H9 (cell line): ENCODE measurements around the gene MX1. TPM values are rescaled to one million over a fixed set of nuclear protein-coding genes. Genes with fewer than 3 reads are reported as not detected.

ENCODE experiments used
- DNase-seq: peaks from one replicate; pipeline ENCODE4 v3.0.0-alpha.2; 2017
- H2AFZ ChIP-seq: one replicate; pipeline ENCODE4 v1.6.1; 2013; ENCODE audit warnings: mild to moderate bottlenecking, low read length, control low read depth, moderate library complexity
- H2AK5ac ChIP-seq: 2 replicates; pipeline ENCODE4 v1.6.1; 2013; ENCODE audit warnings: low read length, control low read depth, mixed read lengths; ENCODE audit not compliant: insufficient read length
- H2BK120ac ChIP-seq: one replicate; pipeline ENCODE4 v1.6.1; 2013; ENCODE audit warnings: low read depth, mild to moderate bottlenecking, low read length, control low read depth, inconsistent platforms; ENCODE audit not compliant: poor library complexity, severe bottlenecking
- H2BK12ac ChIP-seq: 2 replicates; pipeline ENCODE4 v1.6.1; 2013; ENCODE audit warnings: low read length, control low read depth, mixed read lengths, low read depth; ENCODE audit not compliant: insufficient read length
- H2BK15ac ChIP-seq: 2 replicates; pipeline ENCODE4 v1.6.1; 2013; ENCODE audit warnings: low read depth, low read length, control low read depth
- H2BK20ac ChIP-seq: one replicate; pipeline ENCODE4 v1.6.1; 2013; ENCODE audit warnings: low read depth, mild to moderate bottlenecking, low read length, control low read depth, inconsistent platforms; ENCODE audit not compliant: poor library complexity, severe bottlenecking
- H2BK5ac ChIP-seq: 2 replicates; pipeline ENCODE4 v1.6.1; 2013; ENCODE audit warnings: low read length, control low read depth, mixed read lengths; ENCODE audit not compliant: insufficient read length
- H3K14ac ChIP-seq: 2 replicates; pipeline ENCODE4 v1.6.1; 2013; ENCODE audit warnings: low read length, control low read depth; ENCODE audit not compliant: insufficient read depth
- H3K18ac ChIP-seq: 2 replicates; pipeline ENCODE4 v1.6.1; 2013; ENCODE audit warnings: low read depth, mild to moderate bottlenecking, mixed read lengths, low read length, control low read depth; ENCODE audit not compliant: insufficient read length
- H3K23ac ChIP-seq: 2 replicates; pipeline ENCODE4 v1.6.1; 2013; ENCODE audit warnings: low read length, control low read depth, mixed read lengths, low read depth; ENCODE audit not compliant: insufficient read length
- H3K23me2 ChIP-seq: 2 replicates; pipeline ENCODE4 v1.6.1; 2013; ENCODE audit warnings: low read depth, mild to moderate bottlenecking, mixed read lengths, low read length, control low read depth; ENCODE audit not compliant: insufficient read length, poor library complexity, severe bottlenecking
- H3K27ac ChIP-seq: 2 replicates; pipeline ENCODE4 v1.5.1; 2013; ENCODE audit warnings: low read length, control low read depth, mixed read lengths, low read depth; ENCODE audit not compliant: insufficient read length
- H3K27me3 ChIP-seq: 2 replicates; pipeline ENCODE4 v1.6.1; 2013; ENCODE audit warnings: low read length, control low read depth, inconsistent platforms; ENCODE audit not compliant: insufficient read depth
- H3K4ac ChIP-seq: 2 replicates; pipeline ENCODE4 v1.6.1; 2013; ENCODE audit warnings: low read depth, mild to moderate bottlenecking, control low read depth, inconsistent platforms, low read length, moderate library complexity
- H3K4me1 ChIP-seq: 2 replicates; pipeline ENCODE4 v1.6.1; 2013; ENCODE audit warnings: low read length, control low read depth, inconsistent platforms; ENCODE audit not compliant: insufficient read depth
- H3K4me2 ChIP-seq: 2 replicates; pipeline ENCODE4 v1.6.1; 2013; ENCODE audit warnings: low read length, control low read depth, mixed read lengths; ENCODE audit not compliant: insufficient read length, insufficient read depth
- H3K56ac ChIP-seq: 2 replicates; pipeline ENCODE4 v1.6.1; 2013; ENCODE audit warnings: low read depth, mild to moderate bottlenecking, mixed read lengths, low read length, control low read depth; ENCODE audit not compliant: insufficient read length
- H3K79me1 ChIP-seq: 2 replicates; pipeline ENCODE4 v1.6.1; 2013; ENCODE audit warnings: low read depth, mild to moderate bottlenecking, moderate library complexity, low read length, control low read depth, inconsistent platforms; ENCODE audit not compliant: insufficient read depth, poor library complexity, severe bottlenecking
- H3K79me2 ChIP-seq: 2 replicates; pipeline ENCODE4 v1.6.1; 2013; ENCODE audit warnings: low read length, control low read depth, inconsistent platforms; ENCODE audit not compliant: insufficient read depth
- H3K9ac ChIP-seq: 2 replicates; pipeline ENCODE4 v1.6.1; 2013; ENCODE audit warnings: low read length, control low read depth, mixed read lengths; ENCODE audit not compliant: insufficient read length; ENCODE audit errors: extremely low read depth
- H3K9me3 ChIP-seq: one replicate; pipeline ENCODE4 v1.6.1; 2013; ENCODE audit warnings: low read depth, low read length, inconsistent platforms; ENCODE audit not compliant: control insufficient read depth
- H3T11ph ChIP-seq: one replicate; pipeline ENCODE4 v1.6.1; 2013; ENCODE audit warnings: mild to moderate bottlenecking, low read length, control low read depth, inconsistent platforms
- H4K20me1 ChIP-seq: one replicate; pipeline ENCODE4 v1.6.1; 2013; ENCODE audit not compliant: control insufficient read depth, insufficient read length, insufficient read depth
- H4K5ac ChIP-seq: 2 replicates; pipeline ENCODE4 v1.6.1; 2013; ENCODE audit warnings: low read depth, mild to moderate bottlenecking, mixed read lengths, low read length, control low read depth; ENCODE audit not compliant: insufficient read length
- H4K8ac ChIP-seq: replicated peaks from 2 replicates; pipeline ENCODE4 v1.6.1; 2013; ENCODE audit warnings: low read length, control low read depth, mixed read lengths, low read depth; ENCODE audit not compliant: insufficient read length
- H4K91ac ChIP-seq: 2 replicates; pipeline ENCODE4 v1.6.1; 2013; ENCODE audit warnings: low read depth, mild to moderate bottlenecking, moderate library complexity, mixed read lengths, low read length, control low read depth; ENCODE audit not compliant: insufficient read length
- H3K27ac Mint-ChIP-seq, 3 experiments: 2 replicates in 2 of 3; 3 replicates in 1 of 3; pipeline ENCODE4 v1.8.0; 2020 to 2021; ENCODE audit warnings: mixed read lengths in 3 of 3, mild to moderate bottlenecking in 1 of 3, moderate library complexity in 1 of 3
- H3K27me3 Mint-ChIP-seq: 2 replicates; pipeline ENCODE4 v1.8.0; 2021; ENCODE audit warnings: low read depth, mild to moderate bottlenecking, moderate library complexity, mixed read lengths
- H3K36me3 Mint-ChIP-seq, 3 experiments: 2 replicates in 2 of 3; 3 replicates in 1 of 3; pipeline ENCODE4 v1.8.0; 2020 to 2021; ENCODE audit warnings: low read depth in 3 of 3, mixed read lengths in 3 of 3; ENCODE audit not compliant: insufficient read depth in 1 of 3
- H3K4me1 Mint-ChIP-seq, 2 experiments: 2 replicates each; pipeline ENCODE4 v1.8.0; 2020; ENCODE audit warnings: mixed read lengths in 2 of 2
- H3K4me3 Mint-ChIP-seq, 2 experiments: 2 replicates in 1 of 2; 3 replicates in 1 of 2; pipeline ENCODE4 v1.8.0; 2020 to 2021; ENCODE audit warnings: mild to moderate bottlenecking in 2 of 2, mixed read lengths in 2 of 2, moderate library complexity in 1 of 2
- H3K9me3 Mint-ChIP-seq, 2 experiments: 2 replicates in 1 of 2; 3 replicates in 1 of 2; pipeline ENCODE4 v1.8.0; 2020; ENCODE audit warnings: mild to moderate bottlenecking in 2 of 2, mixed read lengths in 2 of 2, moderate library complexity in 1 of 2
- CTCF ChIP-seq: fragments of 200-600 bp; sonication (generic); conservative IDR thresholded peaks from 3 replicates; pipeline ENCODE4 v1.8.0; 2021; ENCODE audit warnings: antibody characterized with exemption, mild to moderate bottlenecking
- whole genome bisulfite sequencing: extraction: QIAGEN DNeasy Blood & Tissue Kit; methylation state at CpG from one replicate; pipeline ENCODE4 v1.1.7; 2013; ENCODE audit warnings: missing lambda C conversion rate, low lambda C conversion rate, mixed read lengths; ENCODE audit not compliant: insufficient read length; ENCODE audit errors: extremely low coverage; 5-methylcytosine and 5-hydroxymethylcytosine counted together
- total RNA-seq: library from RNA; stranded (reverse); gene quantifications from 2 replicates; pipeline ENCODE4 v1.2.1, GENCODE V29; 2021

The MX1 gene
- total RNA-seq, 1 experiment from 2014 or later = 6.3 TPM

- no peak for TF ChIP-seq CTCF
- H3K9me3 Mint-ChIP-seq = peaks cover 21 to 22% of the 10 kb centered on the region in 2 experiments
- H3K4me2 ChIP-seq = no peak overlapping the region
- H4K5ac ChIP-seq = no peak overlapping the region
- no peak overlapping the region for H2BK12ac ChIP-seq
- H3K79me1 ChIP-seq = no peaks in the 10 kb centered on the region
- H3K4me1 Mint-ChIP-seq = peaks cover 27 to 31% of the 10 kb centered on the region in 2 experiments
- no peak overlapping the region for H2BK5ac ChIP-seq
- H3K27ac Mint-ChIP-seq = no peak overlapping the region; a peak in 1 of 7 replicates
- H3K18ac ChIP-seq = no peak overlapping the region
- DNase-seq = no peak
- H2AK5ac ChIP-seq = no peak overlapping the region
- no peak overlapping the region for H3K27ac ChIP-seq
- H2AFZ ChIP-seq = no peak overlapping the region
- no peak overlapping the region for H4K8ac ChIP-seq
- peaks cover 43 to 83% (median 82%) of the 10 kb centered on the region in 3 experiments for H3K36me3 Mint-ChIP-seq
- no peaks in the 10 kb centered on the region for H3K23me2 ChIP-seq
- H3K4ac ChIP-seq = no peak overlapping the region
- H3K56ac ChIP-seq = no peak overlapping the region
- no peak overlapping the region for H3K4me3 Mint-ChIP-seq
- no peak overlapping the region for H2BK20ac ChIP-seq
- no CpG with 5 or more reads among the region's 23 CpGs for WGBS
- H3K14ac ChIP-seq = no peak overlapping the region
- no peaks in the 10 kb centered on the region for H3K9me3 ChIP-seq
- H3K4me1 ChIP-seq = peaks cover 3% of the 10 kb centered on the region; the same call in 1 of the 2 replicates
- H4K20me1 ChIP-seq = no peaks in the 10 kb centered on the region
- no peak overlapping the region for H4K91ac ChIP-seq
- H3K27me3 ChIP-seq = no peaks in the 10 kb centered on the region
- H3K27me3 Mint-ChIP-seq = no peaks in the 10 kb centered on the region; the same call in 1 of the 2 replicates
- no peaks in the 10 kb centered on the region for H3K79me2 ChIP-seq
- no peak overlapping the region for H3K9ac ChIP-seq
- H3T11ph ChIP-seq = no peak overlapping the region
- H3K23ac ChIP-seq = no peak overlapping the region
- no peak overlapping the region for H2BK15ac ChIP-seq
- no peak overlapping the region for H2BK120ac ChIP-seq
Measured at GRCh38 chr21:41466024-41466820, 40.2 kb downstream of the MX1 start.
